Globus pallidus (tissue), 1 donor: Measurements from ENCODE around the gene EXOSC6.
"Not testable (repeated sequence)": the region's sequence is repeated elsewhere in the genome, so short reads cannot be mapped to it uniquely, and the experiment has no call there.

Experiments
- DNase-seq: peaks from one replicate; pipeline ENCODE4 v3.0.0-alpha.2; 2015; ENCODE audit warnings: low spot score

EXOSC6 gene

DNA sequence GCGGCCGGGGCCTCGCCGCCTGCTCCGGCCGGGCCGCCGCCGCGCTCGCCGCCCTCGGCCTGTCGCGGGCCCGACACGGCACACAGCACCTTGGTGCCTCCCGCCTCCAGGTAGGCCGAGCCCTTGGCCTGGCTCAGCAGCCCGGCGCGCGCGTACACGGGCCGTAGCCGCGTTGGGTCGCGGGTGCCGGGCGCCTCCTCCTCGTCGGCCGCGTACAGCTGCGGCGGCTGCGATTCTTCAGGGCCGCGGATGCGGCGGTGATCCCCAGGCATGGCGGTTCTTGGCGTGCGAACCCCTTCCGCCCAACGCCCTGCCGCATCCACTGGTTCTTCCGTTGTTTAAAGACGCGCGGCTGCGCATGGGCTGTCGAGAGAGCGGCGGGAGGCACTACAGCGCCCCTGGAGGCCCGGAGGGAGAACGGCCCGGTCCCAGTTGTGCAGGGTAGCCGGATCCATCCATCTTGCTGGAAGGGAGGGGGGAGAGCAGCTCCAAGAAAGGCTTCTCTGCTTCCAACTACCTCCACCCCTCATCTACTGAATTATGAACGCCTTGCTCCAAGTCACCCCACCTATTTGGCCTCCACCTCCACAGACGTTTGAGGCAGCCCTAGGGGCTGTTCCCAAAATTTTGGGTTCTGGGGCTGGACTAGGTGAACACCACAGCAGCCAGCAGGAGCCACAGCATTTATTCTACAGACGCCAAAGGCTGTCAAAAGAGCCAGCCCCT is at the start of gene EXOSC6:
EXOSC6 (minus strand) TSS at position 312 of the 726 bp plus-strand sequence; CDS start at position 272, 40 bp downstream.
- peak; percentile 87 for DNase-seq

DNA sequence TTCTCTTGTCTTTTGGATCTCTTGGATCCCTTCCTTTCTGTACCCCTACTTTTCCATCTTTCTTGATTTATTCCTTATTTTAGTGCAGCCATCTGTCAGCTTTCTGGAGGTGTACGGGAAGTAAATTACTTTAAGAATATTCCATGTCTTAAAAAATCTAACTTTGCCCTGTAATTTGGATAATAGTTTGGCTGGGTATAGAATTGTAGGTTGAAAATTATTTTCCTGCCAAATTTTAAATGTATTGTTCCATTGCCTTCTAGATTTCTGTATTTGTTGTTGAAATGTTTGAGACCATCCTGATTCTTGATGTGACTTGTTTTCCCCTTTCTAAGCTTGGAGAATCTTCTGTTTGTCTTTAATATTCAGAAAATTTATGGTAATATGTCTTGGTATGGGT is 49.4 kb upstream of the EXOSC6 start:
- DNase-seq, result no peak

DNA sequence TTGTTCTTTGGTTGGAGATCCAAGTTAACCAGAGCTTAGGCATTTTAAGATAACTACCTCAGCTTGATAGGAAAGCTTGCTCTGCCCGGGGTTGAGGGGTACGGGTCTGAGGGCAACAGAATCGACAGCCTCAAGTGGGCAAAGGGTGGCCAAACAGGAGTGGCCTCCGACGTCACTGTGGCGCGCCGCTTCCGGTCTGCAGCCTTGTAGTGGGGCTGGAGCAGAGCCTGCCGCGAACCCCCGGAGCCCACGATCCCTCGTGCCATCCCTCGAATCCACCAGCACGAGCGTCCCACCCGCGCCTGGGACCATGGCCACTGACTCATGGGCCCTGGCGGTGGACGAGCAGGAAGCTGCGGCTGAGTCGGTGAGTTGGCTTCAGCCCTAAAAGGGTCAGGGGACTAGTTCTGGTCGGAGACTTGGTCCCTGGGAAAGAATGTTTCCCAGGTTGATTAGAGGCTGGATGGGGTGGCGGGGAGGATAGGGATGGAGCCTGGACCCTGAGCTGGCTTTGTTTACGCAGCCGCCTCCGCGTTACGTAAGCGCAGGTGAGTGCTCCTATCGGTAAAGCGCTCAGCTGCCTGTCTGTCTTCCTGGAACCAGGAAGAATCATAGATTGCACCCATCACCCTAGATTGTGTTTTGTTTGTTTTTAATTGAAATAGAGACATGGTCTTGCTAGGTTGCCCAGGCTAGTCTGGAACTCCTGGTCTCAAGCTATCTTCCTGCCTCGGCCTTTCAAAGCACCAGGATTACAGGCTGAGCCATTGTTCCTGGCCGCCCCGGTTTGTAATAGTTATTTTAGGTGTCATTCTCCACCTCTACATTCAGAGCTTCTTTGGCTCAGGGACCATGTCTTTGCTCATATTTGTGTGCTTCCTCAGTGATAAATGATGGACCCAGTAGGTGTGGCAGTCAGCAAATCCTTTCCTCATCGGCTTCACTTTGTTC is 47.5 kb upstream of the EXOSC6 start, which contains the start of gene DDX19B:
DDX19B (plus strand) TSS at position 199 of the 951 bp plus-strand sequence; CDS start at position 311, 112 bp downstream.
- DNase-seq, result peak; percentile 77

DNA sequence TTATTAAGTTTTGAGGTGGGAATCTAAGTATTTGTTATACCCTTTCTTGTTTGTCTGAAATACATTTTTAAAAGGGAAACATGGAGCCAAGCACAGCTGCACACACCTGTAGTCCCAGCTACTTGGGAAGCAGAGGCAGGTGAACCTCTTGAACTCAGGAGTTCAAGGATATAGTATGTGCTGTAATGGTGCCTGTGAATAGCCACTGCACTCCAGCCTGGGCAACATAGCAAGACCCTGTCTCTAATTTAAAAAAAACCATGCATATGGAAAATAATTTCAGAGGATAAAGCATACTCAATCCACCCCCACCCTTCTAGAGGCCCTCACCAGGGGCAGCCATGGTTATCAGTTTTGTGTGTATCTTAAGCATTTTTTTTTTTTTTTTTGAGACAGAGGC is 43.9 kb upstream of the EXOSC6 start:
- no peak for DNase-seq

DNA sequence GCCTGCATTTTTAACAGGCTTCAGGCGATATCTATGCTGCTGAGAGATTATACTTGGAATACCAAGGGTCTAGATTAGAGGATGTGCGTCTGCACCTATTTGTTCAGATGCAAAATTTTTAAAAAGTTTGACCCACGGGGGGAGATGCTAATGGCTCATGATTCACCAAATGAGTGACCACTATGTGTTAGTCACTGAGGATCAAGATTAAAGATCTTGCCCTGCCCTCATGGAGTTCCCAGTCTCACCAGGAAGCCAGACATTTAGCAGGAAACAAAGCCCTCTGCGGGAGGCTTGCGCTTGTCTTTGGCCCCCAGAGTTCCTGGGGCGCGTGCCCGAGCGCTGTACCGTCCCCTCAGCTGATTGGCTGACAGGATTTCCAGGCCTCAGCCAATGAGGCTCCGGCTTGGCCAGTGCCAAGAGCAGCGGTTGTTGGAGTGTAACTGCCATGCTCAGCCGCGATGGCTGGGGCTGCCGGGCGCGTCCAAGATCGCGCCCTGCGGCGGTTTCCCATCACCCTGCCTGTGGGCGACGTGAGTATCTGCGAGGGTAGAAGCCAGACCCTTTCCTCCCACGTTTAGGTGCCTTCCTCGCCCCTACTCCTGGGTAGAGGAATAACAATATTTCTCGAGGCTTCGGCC is 42.8 kb upstream of the EXOSC6 start:
- no peak for DNase-seq

DNA sequence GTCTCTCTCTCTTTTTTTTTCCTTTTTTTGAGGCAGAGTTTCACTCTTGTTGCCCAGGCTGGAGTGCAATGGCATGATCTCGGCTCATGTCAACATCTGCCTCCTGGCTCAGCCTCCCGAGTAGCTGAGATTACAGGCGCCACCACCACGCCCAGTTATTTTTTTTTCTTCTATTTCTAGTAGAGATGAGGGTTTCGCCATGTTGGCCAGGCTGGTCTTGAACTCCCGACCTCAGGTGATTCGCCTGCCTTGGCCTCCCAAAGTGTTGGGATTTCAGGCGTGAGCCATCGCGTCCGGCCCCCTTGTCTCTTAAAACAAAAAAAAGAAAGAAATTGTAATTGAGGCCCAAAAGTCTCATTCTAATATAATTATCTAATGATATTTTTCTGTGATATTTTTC is 40.4 kb upstream of the EXOSC6 start:
- not testable (repeated sequence) for DNase-seq

DNA sequence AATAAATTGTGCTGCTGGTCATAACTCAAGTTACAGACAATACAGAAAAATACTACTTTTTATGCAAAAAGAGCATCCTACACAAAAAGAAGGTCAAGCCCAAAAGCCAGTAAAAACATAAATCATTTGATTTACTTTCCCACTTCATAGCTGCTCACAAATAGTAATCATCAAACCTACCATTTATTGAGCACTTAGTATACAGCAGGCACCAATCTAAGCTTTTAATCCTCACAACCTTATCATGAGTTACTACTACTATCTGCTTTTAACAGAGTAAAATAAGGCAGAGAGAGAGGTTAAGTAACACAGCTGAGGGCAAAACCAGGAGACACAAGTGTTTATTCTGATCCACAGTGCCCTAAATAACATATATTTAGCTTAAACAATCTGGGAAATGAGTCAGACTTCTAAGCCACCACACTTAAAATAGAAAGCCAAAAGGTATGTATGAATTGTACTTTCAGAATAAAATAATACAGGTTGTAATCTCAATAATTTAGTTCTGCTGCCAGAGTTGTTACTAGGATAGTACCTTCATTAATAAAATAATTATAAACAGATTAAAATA is 39.3 kb upstream of the EXOSC6 start:
- no peak for DNase-seq

DNA sequence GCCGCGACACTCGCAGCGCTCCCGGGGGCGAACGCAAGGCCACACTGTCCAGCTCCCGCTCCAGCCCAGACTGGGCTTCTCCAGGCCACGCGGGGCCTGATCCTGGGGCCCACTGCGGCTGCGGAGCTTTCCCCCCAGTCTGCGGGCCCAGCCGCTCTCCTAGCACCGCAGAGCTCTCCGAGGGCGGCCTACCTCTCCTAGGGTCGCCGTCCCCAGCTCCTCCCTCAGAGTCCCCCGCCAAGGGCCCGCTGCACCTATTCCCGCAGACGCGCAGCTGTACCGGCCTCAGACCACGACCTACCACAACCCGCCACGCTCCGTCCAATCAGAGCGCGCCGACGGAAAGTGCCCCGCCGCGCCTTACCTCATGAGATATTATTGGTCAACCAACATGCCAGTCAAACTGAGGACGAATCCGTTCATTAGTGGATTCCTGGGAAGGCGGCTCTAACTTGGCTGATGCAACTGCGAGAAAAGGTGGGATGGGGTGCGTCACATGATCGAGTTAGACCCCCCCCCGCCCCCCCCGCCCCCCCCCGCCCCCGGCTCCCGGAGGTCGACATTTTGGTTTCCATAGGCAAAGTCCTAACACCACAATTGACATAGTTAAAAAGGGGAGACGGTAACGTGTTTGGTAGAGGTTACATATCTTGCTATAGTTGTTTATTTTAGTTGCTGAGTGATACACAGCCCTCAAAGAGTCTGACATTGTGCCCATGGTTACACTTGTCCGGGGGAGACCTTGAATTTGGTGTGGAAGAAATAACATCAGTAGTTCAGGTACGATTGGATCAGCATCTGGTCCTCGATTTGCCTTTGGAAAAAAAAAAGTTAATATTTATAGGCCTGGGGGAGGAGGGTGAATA is 37.7 kb upstream of the EXOSC6 start, which contains the start of gene AARS1:
AARS1 (minus strand) TSS at position 278 of the 866 bp plus-strand sequence. CDS start 6,743 bp downstream, outside the sequence.
- DNase-seq, result peak; percentile 98

DNA sequence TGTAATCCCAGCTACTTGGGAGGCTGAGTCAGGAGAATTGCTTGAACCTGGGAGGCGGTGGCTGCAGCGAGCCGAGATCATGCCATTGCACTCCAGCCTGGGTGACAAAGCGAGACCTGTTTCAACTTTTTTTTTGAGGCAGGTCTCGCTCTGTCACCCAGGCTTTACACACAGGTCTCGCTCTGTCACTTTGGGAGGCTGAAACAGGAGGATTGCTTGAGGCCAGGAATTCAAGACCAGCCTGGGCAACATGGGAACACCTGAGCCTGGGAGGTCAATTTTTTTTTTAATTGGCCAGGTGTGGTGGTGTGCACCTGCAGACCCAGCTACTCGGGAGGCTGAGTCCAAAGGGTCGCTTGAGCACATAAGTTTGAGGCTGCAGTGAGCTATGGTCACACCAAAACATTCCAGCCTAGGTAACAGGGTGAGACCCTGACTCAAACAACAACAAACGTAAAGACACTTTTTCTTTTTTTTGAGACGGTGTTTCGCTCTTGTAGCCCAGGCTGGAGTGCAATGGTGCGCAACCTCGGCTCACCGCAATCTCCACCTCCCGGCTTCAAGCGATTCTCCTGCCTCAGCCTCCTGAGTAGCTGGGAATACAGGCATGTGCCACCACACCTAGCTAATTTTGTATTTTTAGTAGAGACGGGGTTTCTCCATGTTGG is 35.7 kb upstream of the EXOSC6 start:
- not testable (repeated sequence) for DNase-seq

DNA sequence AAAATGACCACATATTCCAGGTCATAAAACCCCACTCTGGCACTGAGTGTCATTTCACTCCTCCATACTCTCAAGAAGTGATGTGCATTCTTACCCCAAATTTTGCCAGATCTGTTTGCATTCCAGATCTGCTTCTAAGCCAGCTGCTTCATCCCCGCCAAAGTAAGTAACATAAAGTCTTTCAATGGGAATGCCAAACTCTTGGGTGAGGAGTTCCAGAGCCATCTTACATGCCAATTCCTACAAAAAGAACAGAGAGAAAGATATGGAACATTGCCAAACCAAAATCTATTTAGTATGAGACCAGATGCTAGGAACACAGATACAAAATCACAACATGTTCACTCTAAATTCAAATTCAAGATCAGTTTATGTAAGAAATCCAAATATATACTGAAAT is 24.7 kb upstream of the EXOSC6 start:
- DNase-seq, result no peak

DNA sequence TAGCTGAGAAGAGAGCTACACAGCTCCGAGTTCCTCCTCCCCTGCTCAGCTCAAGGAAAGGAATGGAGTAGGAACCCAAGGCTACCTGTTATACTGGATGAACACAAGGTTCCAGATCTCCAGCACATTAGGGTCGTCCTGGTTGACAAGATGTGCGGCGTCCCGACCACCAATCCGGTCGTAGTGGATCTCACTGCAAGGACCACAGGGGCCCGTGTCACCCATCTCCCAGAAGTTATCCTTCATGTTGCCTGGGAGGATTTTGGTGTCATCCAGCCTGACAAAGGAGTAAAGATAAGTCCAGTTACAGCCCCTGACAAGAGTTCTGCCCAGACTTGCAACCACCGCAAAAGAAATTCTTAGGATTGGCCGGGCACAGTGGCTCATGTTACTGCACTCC is 20.0 kb upstream of the EXOSC6 start:
- DNase-seq, result no peak

DNA sequence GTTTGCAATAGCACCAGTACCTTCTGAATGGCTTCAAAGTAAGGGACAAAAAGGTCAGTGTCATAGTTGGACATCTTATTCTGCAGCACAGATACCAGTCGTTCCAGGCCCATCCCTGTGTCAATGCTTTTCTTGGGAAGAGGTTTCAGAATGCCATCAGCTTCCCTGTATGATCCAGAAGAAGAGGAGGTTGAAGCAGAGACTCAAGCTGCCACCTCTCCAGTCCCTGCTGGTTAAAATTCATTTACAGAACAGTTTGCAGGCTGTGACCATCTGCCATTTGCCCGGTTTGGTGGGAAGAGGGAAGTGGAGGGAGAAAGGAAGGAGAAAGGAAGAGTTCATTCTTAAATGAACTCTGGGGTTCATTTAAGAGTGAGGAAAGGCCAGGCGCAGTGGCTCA is 18.4 kb upstream of the EXOSC6 start:
- no peak for DNase-seq

DNA sequence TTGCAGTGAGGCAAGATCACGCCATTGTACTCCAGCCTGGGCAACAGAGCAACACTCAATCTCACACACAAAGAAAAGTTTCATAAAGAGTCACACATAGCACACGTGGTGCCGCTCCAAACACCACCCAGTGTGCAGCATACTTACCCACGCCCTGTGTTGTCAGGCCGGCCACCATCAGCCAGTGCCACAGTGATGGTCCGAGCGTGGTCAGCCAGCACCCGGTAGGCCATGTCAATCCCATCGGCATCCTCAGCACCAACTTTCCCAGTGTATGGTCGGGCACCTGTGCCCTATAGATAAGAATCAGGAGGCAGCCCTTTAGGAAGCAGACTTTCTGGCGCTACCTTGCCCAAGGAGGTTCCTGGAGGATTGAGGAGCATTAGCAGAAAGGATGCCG is 17.7 kb upstream of the EXOSC6 start:
- DNase-seq, result no peak

DNA sequence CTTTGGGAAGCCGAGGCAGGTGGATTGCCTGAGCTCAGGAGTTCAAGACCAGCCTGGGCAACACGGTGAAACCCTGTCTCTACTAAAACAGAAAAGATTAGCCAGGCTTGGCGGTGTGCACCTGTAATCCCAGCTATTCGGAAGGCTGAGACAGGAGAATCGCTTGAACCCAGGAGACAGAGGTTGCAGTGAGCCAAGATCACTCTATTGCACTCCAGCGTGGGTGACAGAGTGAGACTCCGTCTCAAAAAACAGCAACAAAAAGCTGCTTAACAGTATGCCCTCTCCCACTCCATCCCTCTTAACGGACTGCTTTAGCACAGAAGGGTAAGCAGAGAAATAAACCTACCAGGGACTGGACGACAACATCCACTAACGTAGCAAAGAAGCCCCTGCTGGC is 16.2 kb upstream of the EXOSC6 start:
- not testable (repeated sequence) for DNase-seq

DNA sequence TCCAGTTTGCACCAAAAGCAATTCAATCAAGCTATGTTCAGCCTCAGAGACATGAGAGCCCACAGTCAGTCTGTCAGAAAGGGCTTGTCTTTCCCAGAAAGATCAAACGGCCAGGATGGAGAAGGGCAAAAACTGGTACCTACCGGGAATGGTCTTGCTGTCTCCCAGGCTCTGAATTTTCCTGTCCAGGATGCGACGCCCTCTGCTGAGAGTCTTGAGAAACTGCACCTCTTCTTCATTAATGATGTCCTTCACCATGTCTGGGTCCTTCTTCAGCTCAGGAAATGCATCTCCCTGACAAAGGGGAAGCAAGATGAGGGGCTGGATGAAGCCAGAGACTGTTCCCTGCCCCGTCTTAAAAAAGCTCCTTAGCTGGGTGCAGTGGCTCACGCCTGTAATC is 15.8 kb upstream of the EXOSC6 start:
- DNase-seq, result no peak

DNA sequence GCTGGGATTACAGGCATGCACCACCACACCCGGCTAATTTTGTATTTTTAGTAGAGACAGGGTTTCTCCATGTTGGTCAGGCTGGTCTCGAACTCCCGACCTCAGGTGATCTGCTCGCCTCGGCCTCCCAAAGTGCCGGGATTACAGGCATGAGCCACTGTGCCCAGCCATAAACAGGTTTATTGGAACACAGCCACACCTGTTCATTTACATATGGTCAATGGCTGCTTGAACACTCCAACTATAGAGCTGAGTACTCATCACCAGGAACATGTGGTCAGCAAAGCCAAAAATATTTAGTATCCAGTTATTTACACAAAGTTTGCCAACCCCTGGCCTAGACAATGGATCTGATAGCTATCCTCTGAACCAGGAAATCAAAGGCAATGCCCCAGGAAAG is 8.2 kb upstream of the EXOSC6 start:
- not testable (repeated sequence) for DNase-seq

DNA sequence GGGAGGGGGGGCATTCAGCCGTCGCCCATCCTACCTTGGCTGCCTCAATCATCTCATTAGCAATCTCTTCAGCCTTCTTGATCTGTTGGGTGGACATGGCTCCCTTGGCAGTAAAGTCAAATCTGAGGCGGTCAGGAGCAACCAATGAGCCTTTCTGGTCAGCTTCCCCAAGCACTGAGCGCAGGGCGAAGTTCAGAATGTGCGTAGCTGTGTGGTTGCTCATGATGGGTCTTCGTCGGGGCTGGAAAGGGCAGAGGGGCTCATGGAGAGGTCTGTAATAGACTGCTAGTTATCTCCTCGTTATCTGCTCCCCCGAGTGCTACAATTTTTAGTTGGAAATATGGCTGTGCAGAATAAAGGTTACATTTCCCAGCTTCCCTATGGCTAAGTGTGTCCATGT is 7.2 kb upstream of the EXOSC6 start:
- no peak for DNase-seq

DNA sequence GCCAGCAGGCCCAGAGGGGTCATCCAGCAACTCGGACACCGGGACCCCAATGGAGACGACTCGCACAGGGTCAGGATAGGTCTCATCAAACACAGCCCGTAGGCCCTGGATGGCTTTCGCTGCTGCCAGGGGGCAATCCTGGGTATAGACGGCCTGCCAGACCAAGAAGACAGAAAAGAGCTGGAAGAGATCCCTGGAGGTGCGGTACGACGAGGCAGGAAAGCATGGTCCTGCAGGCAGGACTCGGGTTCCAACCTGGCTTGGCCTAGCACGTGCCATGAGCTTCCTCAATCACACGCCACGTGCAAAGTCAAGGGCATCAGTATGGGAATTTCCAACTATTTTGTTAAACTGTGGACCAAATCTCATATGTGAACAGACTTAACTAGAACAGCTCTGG is 6.3 kb upstream of the EXOSC6 start:
- DNase-seq, result no peak

DNA sequence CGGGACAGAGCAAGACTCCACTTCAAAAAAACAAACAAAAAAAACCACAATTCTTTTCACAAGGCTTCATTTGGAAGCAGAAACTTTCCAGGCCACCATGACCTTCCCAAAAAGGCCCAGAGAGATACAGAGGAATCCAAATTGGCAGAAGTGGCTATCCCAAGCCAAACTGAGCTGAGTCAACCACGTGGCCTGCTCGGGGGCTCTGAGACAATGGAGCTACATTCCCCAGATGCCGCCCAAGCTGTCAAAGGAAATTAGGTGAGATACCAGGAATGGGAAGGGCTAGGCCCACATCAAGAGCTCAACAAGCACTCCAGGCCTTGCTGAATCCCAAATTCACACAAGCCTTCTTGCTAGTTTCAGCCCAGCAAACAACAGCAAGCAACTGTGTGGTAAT is 5.7 kb upstream of the EXOSC6 start:
- no peak for DNase-seq

DNA sequence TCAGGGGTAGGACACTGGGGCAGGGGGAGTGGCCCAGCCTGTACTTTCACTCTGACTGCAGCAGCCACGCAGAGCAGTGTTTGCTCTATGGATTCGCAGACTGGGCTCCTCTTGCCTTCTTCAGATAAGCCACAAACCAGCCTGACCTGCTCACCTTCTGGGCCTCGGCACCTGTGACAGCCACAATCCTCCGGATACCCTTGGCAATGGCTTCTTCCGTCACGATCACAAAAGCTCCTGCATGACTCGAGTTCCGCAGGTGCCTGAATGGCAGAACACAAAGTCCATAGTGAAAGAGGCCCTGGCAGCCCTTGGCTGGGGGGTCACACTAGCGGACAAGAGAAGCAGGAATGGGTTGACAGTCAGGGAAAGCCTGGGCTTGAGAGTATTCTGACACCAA is 3.8 kb upstream of the EXOSC6 start:
- DNase-seq, result no peak

DNA sequence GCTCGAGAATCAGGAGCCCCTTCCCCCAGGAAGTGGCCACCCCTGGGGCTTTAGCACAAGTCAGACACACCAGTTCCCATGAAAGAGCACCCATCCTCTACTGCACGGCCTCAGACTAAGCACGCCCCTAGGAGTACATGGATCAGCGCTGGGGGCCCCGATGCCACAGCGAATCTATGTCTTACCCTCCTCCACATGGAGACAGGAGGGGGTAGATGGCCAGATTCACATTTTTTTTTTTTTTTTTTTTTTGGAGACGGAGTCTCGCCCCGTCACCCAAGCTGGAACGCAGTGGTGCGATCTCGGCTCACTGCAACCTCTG is 3.2 kb upstream of the EXOSC6 start:
- no peak for DNase-seq
